ENCODE data around the gene FAM118B.

FAM118B gene

DNA sequence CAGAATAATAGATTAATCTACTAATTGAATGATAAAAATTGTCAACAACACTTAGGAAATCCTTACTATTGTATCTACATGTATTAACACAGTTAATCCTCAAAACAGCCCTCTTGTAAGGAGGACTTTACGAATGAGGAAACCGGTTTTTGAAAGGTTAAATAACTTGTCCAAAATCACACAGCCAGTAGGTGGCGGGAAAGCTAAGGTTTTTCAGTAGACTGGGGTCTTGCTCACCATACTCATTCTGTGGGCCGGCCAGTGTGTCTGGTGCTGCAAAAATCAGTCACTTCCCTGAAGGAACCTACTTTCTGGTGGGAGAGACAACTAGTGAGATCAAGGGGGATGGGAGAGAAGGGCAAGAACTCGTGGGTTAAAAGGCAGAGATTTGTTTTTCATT is 96.1 kb downstream of the FAM118B start:
- peak overlapping the region; percentile 10; the same call in 1 of the 2 replicates for H3K27ac ChIP-seq
- no peak for TF ChIP-seq ZFX (IDR thresholded peaks at IDR 0.05; ENCODE audit: borderline replicate concordance)
- TF ChIP-seq, protein P1, sequence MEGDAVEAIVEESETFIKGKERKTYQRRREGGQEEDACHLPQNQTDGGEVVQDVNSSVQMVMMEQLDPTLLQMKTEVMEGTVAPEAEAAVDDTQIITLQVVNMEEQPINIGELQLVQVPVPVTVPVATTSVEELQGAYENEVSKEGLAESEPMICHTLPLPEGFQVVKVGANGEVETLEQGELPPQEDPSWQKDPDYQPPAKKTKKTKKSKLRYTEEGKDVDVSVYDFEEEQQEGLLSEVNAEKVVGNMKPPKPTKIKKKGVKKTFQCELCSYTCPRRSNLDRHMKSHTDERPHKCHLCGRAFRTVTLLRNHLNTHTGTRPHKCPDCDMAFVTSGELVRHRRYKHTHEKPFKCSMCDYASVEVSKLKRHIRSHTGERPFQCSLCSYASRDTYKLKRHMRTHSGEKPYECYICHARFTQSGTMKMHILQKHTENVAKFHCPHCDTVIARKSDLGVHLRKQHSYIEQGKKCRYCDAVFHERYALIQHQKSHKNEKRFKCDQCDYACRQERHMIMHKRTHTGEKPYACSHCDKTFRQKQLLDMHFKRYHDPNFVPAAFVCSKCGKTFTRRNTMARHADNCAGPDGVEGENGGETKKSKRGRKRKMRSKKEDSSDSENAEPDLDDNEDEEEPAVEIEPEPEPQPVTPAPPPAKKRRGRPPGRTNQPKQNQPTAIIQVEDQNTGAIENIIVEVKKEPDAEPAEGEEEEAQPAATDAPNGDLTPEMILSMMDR (IDR thresholded peaks at IDR 0.05) = peak; percentile 37; the same call in 1 of the 2 replicates

- no peak for TF ChIP-seq ZFX (IDR thresholded peaks at IDR 0.05; ENCODE audit: borderline replicate concordance)
- TF ChIP-seq, protein P1 (IDR thresholded peaks at IDR 0.05) = no peak
- H3K27ac ChIP-seq = peak overlapping the region; percentile 10; the same call in 1 of the 2 replicates
These were observed 96.7 kb downstream of the FAM118B start for GRCh38 chr11:126308271-126308671.

DNA sequence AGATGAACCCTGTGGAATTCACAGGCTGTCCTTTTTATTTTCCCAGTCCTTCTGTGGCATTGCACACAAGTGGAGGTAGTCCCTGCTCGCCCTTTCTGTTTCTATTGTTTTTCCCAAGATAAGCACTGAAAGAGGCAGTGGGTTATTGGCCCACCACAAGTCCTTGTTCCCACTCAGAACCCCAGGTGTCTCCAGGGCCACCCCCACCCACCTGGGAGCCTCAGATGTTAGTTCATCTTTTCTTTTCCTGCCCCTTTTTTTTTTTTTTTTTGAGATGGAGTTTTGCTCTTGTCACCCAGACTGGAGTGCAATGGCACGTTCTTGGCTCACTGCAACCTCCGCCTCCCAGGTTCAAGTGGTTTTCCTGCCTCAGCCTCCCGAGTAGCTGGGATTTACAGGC is 97.2 kb downstream of the FAM118B start:
- 0 out of 2 replicates have a peak overlapping the region, but pooled peaks have one; percentile 8 for H3K27ac ChIP-seq

GRCh38 chr11:126310200-126310991 is 98.8 kb downstream of the FAM118B start:
- no peak for TF ChIP-seq ZFX (IDR thresholded peaks at IDR 0.05; ENCODE audit: borderline replicate concordance)
- TF ChIP-seq, protein P1 (IDR thresholded peaks at IDR 0.05) = peak; percentile 87
- H3K27ac ChIP-seq = peak overlapping the region; percentile 8

DNA sequence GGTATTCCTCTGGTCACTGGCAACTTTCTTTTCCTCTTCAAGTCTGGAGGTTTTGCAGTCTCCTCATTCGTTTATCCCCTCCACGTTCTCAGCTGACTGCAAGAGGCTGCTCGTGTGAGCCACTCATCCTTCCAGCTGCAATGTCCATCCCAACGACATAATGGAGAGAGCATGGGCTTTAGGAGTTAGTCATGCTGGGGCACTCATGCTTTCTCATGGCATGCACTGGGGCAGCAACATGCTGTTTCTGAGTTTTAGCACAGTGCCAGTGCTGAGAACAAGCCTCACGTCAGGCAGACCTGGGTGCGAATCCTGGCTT is 99.4 kb downstream of the FAM118B start:
- TF ChIP-seq, protein P1 (IDR thresholded peaks at IDR 0.05) = no peak
- TF ChIP-seq ZFX (IDR thresholded peaks at IDR 0.05; ENCODE audit: borderline replicate concordance) = no peak
- no peak overlapping the region; the same call in 1 of the 2 replicates for H3K27ac ChIP-seq

DNA sequence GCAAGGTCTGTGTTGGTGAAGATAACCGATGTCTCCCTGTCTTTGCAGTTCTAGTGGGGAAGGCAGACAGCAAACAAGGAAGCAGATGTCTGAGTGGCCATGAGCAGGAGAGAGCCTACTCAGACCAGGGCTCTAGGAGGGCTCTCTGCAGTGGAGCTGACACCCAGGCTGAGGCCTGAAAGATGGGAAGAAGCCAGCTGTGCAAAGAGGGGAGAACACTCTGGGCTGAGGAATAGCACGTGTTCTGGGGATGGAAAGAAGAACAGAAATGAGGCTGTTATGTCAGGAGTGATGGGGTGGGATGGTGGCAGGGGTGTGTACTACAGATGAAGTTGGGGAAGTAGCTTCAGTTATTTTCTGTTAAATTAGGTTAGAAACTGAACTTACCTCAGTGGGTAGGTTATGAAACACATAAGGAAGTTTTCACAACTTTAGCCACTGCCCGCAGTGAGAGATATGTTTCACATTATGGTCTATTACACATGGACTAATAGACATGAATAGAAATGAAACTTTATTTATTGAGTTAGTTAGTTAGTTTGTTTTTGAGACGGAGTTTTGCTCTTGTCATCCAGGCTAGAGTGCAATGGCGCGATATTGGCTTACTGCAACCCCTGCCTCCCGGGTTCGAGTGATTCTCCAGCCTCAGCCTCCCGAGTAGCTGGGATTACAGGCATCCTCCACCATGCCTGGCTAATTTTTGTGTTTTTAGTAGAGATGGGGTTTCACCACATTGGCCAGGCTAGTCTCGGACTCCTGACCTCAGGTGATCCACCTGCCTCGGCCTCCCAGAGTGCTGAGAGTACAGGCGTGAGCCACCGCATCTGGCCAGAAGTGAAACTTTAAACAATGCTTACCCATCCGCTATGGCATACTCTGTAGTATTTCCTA is 100.1 kb downstream of the FAM118B start:
- TF ChIP-seq, protein P1 (IDR thresholded peaks at IDR 0.05) = no peak
- no peak for TF ChIP-seq ZFX (IDR thresholded peaks at IDR 0.05; ENCODE audit: borderline replicate concordance)
- H3K27ac ChIP-seq = no peak overlapping the region

Measured in 22Rv1 (cell line).